Transverse colon (tissue), 4 donors: ENCODE data around the gene GOSR1.
"Not testable (repeated sequence)": the region's sequence is repeated elsewhere in the genome, so short reads cannot be mapped to it uniquely, and the experiment has no call there.

Experiments used
- CTCF ChIP-seq, 5 experiments: fragments of 200-600 bp in 3 of 5; fragments of 450-650 bp in 2 of 5; sonication (generic) in 3 of 5; IDR thresholded peaks; 1 replicate in 2 of 5; 2 replicates in 3 of 5; pipeline ENCODE4 v1.5.1; 2016 to 2017; ENCODE audit warnings: antibody characterized with exemption in 5 of 5, inconsistent platforms in 3 of 5, mild to moderate bottlenecking in 2 of 5, moderate library complexity in 1 of 5
- POLR2A ChIP-seq: fragments of 450-650 bp; IDR thresholded peaks from one replicate; pipeline ENCODE4 v1.6.1; 2016; ENCODE audit warnings: antibody characterized with exemption, mild to moderate bottlenecking, moderate library complexity
- POLR2AphosphoS5 ChIP-seq, 3 donors: sonication (generic); formaldehyde crosslinking; IDR thresholded peaks; one replicate each; pipeline ENCODE4 v1.6.1; 2016; ENCODE audit warnings: antibody characterized with exemption in 3 of 3

GRCh38 chr17:30458797-30459413 lies 18.3 kb upstream of the GOSR1 start:
- not testable (repeated sequence) for TF ChIP-seq CTCF (IDR thresholded peaks at IDR 0.05); POLR2AphosphoS5 (IDR thresholded peaks at IDR 0.05); POLR2A
